AG10803 (cell line): Measurements from ENCODE around the gene ADA.
"Not testable (repeated sequence)": the region's sequence is repeated elsewhere in the genome, so short reads cannot be mapped to it uniquely, and the experiment has no call there.

Experiments
- DNase-seq: peaks from one replicate; pipeline ENCODE4 v3.0.0; 2010; ENCODE audit warnings: low read depth
- H3K4me3 ChIP-seq: 2 replicates; pipeline ENCODE4 v1.5.1; 2011; ENCODE audit warnings: mild to moderate bottlenecking, low read length, control low read depth
- TF ChIP-seq, protein P1 (sequence below): conservative IDR thresholded peaks from 2 replicates; pipeline ENCODE4 v1.5.1; 2011; ENCODE audit warnings: mild to moderate bottlenecking, low read length, control low read depth, inconsistent platforms

Gene ADA

DNA sequence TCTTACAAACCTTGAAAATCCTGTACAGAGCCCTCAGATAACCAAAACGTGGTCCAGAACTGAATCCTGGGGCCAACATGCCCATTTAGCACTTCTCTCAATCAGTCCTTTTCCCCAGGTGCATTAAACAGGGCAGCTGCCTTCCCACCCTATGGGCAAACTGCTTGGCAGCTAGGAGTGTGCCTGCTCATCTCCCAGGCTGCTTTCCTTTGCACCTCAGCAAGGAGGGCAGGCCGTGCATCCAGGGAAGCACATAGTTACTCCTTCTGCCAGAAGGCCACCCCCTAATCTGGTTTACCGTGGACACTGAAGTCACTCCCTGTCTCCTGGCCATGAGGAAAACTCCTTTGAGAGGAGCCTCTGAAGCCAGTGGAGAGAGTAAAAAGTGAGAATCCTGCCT lies 59.1 kb downstream of the ADA start:
- TF ChIP-seq, protein P1, sequence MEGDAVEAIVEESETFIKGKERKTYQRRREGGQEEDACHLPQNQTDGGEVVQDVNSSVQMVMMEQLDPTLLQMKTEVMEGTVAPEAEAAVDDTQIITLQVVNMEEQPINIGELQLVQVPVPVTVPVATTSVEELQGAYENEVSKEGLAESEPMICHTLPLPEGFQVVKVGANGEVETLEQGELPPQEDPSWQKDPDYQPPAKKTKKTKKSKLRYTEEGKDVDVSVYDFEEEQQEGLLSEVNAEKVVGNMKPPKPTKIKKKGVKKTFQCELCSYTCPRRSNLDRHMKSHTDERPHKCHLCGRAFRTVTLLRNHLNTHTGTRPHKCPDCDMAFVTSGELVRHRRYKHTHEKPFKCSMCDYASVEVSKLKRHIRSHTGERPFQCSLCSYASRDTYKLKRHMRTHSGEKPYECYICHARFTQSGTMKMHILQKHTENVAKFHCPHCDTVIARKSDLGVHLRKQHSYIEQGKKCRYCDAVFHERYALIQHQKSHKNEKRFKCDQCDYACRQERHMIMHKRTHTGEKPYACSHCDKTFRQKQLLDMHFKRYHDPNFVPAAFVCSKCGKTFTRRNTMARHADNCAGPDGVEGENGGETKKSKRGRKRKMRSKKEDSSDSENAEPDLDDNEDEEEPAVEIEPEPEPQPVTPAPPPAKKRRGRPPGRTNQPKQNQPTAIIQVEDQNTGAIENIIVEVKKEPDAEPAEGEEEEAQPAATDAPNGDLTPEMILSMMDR, result no peak
- H3K4me3 ChIP-seq, result no peak overlapping the region

DNA sequence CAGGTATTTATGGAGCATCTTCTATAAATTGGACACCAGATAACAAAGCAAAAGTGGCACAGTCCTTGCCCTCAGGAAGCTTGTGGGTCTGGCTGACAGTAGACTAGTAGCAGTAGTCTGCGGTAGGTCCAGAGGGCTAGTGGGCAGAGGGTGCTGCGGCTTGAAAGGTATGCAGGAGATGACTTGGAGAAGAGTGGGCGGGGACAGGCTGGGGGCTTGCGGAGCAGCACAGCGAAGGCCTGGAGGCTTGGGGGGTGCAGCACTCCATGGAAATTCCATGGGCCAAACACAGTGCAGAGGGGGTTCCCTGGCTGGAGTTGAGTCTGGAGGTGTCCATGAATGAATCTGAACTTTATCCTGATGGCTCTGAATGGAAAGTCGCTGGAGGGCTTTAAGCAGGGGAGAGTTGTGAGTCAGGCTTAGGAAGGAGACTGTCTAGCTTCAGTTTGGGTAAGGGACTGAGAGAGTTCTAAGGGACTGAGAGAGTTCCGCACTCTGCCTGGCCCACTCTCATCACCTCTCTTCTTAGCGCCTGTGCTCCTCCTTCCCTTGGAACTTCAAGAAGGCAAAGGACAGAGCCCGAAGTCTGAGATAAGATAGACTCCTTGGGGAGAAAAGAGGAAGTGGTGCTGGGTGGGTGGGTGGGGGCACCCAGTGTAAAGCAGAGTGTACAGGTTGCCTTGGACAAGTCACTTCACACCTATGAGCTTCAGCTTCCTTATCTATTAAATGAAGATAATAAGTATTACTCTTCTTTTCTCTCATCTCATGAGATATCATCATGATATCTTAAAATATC lies 60.3 kb downstream of the ADA start:
- TF ChIP-seq, protein P1, result no peak
- DNase-seq, result no peak

More for the DNA sequence above, 59.1 kb downstream of the ADA start:
- no peak for DNase-seq

DNA sequence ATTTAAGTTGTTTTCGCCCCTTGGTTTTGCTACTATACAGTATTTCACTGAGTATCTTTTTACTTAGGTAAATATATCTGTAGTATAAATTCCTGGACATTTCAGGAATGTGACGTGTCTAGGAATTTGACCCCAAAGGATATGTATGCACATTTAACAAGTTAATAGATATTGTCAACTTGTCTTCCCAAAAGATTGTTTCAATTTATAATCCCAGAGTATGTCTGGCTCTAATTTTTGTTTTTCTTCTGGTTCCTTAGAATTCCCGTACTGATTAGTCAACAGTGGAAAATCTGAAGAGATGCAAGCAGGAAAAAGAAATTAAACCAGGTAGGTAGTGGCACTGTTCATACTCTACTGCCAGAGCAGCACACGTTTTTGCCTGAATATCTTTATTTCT lies 62.0 kb downstream of the ADA start:
- no peak for DNase-seq
- TF ChIP-seq, protein P1, result no peak
- H3K4me3 ChIP-seq, result no peak overlapping the region

More for the DNA sequence above, 60.3 kb downstream of the ADA start:
- no peak overlapping the region for H3K4me3 ChIP-seq

DNA sequence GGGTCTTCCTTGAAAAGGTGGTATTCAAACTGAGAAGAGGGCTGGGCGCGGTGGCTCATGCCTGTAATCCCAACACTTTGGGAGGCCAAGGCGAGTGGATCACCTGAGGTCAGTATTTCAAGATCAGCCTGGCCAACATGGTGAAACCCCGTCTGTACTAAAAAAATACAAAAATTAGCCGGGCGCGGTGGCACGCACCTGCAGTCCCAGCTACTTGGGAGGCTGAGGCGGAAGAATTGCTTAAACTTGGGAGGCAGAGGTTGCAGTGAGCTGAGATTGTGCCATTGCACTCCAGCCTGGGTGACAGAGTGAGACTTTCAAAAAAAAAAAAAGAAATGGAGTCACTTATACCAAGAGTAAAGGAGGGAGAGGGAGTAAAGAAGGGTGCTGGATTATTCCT lies 63.2 kb downstream of the ADA start:
- DNase-seq, H3K4me3 ChIP-seq: not testable (repeated sequence)

DNA sequence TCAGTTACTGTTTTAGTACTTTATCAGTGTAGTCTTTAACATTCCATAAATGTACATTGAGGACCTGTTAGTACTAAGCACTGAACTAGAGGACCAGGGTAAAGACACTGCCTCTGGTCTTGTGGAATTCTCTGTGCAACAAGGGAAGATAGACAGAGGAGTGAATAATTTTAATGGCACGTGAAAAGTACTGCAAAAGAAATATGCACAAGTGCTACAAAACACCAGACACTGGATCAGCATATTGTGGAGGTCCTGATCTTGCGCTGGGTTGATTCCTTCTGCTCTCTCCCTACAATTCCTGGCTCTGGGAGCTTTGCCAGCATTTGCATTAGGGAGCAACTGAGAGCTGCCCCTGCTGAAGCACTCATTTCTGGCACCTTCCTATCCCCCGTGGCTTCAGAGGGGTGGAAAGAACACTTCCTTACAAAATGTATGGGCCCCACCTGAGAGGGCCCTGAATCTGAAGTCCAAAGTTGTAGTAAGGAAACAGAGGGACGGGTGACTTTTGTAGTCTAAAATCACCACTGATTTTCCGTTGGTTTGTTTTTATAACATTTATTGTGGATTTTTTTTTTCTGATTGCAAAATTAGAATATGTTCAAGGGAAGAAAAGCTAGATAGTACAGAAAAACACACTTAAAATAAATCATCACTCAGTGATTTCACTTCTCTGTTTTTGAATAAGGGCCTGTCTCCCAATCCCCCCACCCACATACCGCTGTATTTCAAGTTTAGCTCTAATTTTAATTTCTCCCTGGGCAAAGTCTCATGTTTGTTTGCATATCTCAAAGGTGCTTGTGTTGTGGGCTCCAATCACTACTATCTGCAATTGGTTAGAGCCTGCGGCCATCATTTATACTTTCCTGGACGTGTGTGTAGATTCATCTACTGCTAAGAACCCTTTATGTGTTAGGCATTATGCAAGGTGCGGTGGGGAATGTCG lies 64.2 kb downstream of the ADA start:
- DNase-seq, result no peak
- TF ChIP-seq, protein P1, result no peak
- no peak overlapping the region for H3K4me3 ChIP-seq

DNA sequence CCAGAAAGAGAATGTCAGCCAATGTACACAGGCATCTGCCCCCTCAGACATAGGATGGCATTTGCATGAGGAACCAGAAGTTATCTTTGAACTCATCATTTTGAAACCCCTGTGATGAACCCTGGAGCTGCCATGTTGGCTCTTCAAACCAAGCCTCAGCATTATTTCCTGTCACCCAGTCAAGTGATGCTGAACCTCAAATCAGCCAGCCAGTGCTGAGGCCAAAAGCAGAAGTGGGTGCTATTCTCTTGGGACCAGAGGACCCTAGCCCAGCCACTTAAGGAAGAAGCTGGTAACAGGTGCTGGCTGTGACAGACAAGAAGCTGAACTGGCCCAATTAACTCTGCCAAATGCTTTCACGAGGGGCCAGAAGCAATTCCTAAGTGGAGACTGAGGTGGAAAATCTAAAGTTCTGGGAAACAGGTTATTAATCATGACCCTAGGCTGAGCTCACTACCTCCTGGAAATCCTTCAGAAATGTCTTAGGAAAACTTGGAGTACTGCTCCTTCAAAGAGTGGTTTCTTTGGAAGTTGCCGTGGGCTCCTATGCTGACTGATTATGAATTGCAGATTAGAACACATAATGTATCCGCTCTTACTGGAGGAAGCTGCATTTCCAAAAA lies 65.1 kb downstream of the ADA start:
- no peak for DNase-seq
- TF ChIP-seq, protein P1, result no peak
- no peak overlapping the region for H3K4me3 ChIP-seq
